HG02840 (cell line): ENCODE results near the gene DBI.

Experiments used
- ATAC-seq: cut with Tn5 transposase; IDR thresholded peaks from one replicate; pipeline ENCODE4 v1.9.1; 2021; ENCODE audit warnings: mild to moderate bottlenecking, moderate library complexity, moderate number of reproducible peaks; ENCODE audit not compliant: unreplicated experiment, low FRiP score

DBI gene

DNA sequence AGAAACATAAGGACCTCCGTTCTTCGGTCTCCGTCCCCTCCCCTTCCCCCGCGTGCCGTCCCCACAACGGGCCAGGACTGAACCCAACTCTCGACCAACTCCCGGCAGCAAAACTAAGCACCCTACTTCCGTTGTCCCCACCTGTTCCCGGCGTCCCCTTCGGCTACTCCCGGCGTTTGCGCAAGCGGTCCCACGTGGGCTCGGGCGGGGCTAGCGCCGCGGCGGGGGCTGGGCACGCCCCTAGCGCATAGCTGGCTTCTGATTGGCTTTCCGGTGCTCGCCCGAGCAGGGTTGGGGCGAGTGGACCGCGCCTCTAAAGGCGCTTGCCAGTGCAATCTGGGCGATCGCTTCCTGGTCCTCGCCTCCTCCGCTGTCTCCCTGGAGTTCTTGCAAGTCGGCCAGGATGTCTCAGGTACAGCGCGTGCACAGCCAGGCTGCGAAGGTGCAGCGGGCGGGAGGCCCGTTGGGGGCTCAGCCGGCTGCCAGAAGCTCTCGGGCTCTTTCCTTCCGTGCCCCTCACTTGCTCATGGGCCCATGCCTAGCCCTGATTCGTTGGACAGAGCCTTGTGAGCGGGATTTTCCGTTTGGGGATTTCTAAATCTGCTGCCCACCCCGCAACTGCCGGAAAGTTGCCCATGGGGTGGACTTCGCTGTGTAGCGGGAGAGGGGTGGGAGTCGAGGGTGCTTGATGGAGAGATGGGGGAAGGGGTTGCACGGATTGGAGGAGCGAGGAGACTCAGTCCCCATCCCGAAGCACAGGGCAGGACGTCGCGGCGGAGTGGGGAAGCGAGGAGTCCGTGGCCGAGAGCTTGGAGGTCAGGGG is at the start of gene DBI, which contains the start of gene C2orf76:
Gene DBI, plus strand, starts transcription at position 329 of the 823 bp plus-strand sequence. Its CDS starts 75 bp downstream, at position 404.
Gene C2orf76, minus strand, starts transcription at position 186 of the 823 bp plus-strand sequence. CDS start 26,875 bp downstream, outside the sequence.
- ATAC-seq, result peak; percentile 96

DNA sequence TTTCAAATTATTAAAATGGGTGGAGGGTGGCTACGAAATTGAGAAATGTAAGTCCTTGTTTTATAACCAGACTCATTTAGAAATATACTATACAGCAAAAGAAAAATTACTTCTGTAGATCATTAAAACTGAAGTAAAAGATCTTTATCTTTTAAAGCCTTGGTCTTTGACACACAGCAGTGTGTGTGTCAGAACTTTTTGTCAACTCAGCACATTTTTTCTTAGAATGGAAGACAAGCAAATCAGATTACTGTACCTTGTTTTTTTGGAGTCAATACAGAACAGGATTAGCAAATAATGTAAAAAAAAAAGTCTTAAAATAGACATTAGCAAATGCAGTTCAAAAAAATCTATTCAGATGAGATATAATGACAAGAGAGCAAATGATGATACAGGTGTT is 49.2 kb upstream of the DBI start:
- no peak for ATAC-seq

DNA sequence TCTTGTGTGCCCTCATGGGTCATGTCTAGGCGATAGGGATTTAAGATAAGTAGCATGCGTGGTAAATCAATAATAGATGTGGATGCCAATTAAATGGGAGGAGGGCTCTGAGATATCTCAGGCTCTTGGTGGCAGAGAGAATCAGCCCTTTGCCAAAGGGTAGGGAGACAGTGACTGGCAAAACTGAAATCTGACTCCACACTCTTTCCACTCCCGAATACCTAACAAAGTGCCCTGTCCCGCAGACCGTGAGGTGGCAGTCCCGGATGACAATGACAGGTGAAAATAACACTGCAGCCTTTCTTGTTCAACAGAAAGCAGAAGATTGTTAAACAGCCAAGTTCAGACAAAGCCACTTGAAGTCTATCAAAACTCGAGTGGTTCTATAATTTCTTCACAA is 47.2 kb upstream of the DBI start:
- no peak for ATAC-seq

DNA sequence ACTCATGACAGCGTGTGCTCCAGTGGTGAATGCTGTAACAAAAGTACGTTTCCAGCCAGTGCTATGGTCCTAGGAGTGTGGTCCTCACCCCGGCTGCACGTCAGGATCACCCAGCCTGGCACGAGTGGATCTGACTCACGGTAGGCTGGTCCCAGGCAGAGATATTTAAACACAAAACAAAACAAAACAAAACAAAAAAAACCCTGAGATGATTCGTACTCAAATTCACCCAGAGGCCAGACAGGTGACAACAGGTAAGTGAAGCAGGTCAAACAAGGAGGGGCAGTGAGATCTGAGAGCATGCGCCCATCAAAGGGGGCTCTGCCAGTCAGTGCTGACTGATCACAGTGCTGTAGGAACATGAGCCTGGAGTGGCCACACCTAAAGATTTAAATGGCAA is 43.3 kb upstream of the DBI start:
- ATAC-seq, result no peak

DNA sequence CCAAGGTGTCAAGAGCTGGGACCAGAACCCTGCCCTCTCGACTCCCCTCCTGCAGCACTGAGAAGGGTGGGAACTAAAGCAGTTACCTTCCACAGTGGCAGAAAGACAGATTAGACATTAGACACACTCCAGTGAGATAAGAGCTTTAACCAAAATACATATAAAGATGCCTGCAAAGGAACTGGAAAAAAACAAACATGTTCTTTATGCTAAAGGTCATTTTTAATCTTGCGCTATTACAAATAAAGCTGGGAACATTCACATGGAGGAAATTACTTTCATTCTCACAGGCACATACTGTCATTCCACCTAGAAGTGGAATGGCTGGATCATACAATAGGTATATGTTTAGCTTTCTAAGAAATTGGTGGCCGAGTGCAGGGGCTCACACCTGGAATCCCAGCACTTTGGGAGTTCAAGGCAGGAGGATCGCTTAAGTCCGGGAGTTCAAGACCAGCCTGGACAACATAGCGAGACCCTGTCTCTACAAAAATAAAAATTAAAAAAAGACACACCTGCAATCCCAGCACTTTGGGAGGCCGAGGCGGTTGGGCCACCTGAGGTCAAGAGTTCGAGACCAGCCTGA is 42.0 kb upstream of the DBI start:
- ATAC-seq, result no peak

DNA sequence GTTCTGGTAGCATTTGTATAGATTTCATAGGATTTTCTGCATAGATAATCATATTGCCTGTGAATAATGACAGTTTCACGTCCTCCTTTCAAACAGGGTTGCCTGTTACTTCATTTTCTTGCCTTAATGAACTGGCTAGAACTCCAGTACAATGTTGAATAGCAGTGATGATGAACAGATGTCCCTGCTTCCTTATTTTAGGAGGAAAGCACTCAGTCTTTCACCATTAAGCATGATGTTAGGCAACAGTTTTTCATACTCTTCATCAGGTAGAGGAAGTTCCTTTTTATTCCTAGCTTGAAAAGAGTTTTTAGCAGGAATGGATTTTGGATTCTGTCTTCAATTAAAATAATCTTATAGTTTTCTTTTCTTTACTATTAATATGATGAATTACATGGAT is 39.8 kb upstream of the DBI start:
- no peak for ATAC-seq

DNA sequence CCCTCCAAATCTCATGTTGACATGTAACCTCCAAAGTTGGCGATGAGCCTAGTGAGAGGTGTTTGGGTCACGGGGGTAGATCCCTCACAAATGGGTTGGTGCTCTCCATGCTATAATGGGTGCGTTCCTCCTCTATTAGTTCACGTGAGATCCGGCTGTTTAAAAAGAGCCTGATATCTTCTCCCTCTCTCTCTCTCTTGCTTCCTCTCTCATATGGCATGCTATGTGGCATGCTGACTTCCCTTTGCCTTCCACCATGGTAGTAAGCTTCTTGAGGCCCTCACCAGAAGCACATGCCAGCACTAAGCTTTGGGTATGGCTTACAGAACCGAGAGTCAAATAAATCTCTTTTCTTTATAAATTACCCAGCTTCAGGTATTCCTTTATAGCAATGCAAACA is 39.3 kb upstream of the DBI start:
- no peak for ATAC-seq

DNA sequence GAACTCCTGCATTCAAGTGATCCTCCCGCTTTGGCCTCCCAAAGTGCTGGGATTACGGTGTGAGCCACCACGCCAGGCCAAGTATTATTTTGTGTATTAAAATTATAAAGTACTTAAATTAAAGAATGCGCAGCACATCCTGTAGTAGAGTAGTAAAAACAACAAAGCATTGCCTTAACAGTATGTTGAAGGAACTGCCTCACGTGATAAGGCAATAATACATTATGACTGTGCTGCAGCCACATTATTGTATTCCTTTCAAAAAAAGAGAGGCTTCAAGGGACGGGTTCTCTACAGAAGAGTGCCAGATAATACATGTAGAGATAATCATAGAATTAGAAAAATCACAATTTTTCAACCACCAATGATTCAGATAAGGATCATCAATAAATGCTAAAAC is 33.8 kb upstream of the DBI start:
- no peak for ATAC-seq

DNA sequence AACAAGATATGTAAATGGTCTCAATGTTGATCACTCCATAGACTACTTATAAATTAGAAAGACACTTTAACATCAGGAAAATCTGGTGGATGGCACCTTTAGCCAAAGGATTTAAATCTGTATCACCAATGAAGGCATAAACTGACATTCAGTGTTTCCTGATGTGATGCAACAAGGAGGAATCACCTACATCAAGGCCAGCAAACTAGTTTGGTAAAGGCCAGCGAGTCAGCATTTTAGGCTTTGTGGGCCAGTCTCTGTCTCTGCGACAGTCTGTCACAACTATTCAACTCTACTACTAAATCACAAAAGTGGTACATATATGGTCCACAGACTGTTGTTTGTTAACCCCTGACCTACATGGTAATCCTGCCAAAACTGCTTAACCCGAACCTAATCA is 33.4 kb upstream of the DBI start:
- ATAC-seq, result no peak

DNA sequence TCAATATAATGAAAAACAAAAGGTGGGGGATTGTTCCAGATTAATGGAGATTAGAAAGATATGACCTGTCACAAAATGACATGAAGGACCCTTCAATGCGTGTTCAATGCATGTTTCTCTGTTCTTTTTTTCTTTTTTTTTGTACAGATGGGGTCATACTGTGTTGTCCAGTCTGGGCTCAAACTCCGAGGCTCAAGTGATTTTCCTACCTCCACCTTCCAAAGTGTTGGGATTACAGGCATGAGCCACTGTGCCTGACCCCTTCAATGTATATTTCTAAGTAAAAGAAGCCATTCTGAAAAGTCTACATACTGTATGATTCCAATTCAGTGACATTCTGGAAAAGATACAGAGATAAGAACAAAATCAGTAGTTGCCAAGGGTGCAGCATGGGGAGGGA is 32.9 kb upstream of the DBI start:
- no peak for ATAC-seq

DNA sequence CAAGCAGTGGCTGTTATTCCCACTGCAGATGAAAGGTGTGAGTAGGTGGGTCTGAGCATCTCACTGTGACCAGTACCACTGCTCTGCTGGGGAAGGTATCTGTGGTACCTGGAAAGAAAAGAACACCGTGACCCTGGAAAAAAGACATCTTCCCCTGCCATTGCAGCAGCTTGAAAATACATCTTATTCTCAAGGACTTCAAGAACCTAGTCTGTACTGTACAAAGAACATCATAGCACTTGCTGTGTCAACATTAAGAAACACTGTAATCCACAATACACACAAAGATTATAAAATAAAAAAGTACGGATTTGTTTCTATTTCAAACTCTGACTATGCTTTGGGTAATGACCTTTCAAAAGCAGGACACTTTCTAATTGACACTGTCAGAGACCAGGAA is 29.0 kb upstream of the DBI start:
- ATAC-seq, result no peak

DNA sequence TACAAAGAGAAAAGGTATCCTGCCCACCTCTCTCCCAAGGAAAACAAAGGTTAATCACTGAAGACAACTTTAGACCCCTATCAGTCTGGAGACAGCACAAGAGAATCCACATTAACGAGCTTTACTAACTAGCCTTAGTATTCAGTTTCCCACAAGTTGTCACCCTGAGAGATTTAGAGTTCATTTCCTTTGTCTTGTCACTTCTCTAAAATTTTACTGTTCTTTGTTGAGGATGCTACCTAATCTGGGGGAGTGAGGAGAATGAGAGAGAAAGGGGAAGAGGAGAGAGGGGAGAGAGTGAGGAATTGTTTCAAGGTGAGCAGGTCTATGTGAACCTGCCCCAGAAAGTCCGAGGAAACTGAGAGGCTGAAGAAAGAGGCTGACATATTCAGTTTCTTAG is 28.5 kb upstream of the DBI start:
- no peak for ATAC-seq

DNA sequence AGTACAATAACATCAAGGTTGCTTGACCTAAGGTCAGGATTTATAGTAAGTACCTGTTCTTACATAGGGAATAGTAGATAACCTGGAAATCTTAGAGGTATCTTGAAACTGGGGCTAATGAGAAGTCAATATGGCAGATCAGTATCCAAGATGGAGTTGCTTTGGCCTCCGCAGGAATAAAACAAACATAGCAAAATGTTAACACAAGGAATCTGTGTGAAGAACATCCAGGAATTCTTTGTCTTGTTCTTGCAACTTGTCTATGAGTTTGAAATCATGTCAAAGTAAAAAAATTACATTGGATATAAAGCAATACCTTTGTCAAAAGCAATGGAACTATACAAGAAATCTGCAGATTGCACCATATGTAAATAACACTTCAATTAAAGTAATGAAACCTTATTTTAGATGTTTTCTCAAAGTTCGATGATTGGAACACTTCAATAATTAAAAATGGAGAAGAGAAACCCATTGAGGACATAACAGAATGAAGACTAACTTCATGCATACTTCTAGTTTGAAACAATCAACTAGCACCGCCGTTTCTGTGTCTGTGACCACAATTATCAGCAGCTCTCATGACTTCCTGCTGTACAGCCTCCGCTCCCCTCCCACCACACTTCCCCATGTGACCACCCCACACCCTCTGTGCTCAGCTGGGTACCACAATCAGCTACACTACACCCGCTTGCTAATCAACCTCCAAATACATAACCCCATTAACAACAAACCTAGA is 27.8 kb upstream of the DBI start:
- peak; percentile 94 for ATAC-seq

DNA sequence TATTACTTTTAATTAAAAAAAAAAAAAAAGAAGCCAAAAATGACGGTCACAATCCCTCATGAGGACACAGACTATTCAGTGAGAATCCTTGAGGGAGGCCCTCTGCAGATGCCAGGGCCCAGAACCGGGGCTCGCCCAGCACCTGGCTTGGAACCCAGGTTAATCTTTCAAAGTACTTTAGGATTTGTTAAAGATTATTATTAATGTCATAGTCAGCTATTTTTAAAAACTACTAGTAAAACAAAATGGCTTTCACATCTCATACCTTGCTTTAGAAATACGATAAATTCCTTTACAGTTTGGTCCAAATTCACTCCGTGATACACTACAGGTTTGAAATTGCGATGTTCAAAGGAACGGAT is 27.2 kb upstream of the DBI start:
- ATAC-seq, result no peak

DNA sequence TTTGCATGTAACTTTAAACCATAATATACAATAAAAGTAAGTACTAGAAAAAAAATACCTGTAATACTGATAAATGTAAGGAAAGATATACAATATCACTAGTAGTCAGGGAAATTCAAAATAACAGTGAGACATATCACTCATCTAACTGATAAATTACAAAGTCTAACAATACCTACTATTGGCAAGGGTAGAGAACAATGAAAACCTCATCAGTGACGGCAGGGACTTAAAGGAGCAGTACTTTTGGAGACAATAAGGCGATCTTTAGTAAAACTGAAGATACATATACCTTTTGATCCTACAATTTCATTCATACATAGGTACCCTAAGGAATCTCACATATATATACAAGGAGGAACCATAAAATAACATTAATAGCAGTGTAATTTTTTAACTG is 25.1 kb upstream of the DBI start:
- ATAC-seq, result no peak

DNA sequence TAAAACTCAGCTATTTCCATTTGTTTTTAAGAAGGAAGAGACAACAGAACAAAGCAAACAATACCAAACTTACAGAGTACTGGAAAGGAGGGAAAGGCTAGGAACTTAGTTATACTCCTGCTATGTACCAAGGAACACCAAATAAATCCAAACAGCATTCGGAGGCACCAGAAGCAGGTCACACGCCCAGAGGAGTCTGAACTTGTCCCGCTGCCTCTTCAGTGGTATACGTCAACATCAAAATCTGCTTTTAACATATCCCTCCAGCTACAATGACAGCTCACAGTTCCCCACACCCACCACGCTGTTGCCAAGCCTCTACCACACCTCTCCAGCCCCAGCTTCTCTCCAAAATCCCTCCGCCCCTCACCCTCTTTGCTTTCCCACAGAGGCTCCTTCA is 17.5 kb upstream of the DBI start:
- ATAC-seq, result no peak

DNA sequence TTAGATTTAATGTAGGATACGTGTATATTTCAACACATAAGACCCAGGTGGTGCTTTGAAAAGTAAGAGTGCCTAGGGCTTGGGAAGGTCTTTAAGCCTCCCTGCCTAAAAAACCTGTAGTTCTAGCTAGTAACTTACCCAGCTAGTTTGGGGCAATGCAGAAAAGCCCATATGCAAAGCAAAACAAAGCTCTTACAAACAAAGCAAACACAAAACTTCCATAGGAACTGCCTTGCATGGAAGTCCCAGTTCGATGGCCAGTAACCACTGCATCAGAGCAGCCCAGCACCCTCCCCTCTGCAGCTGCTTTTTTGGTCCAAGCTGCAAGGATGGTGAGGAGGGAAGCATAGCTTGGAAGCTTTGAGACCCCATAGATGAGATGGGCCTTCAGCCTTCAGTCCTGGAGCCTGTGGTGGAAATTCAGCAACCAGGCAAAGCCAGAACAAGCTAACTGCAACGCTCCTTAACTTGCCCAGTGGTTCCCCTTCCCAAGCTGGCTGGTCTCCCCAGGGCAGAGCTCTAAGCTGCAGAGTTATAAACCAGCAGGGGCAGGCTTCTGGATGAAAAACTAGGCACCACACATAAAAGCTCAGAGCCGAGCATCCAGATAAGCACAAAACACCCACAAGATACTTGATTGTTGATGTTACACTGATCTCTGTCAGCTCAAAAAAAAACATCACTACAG is 16.3 kb upstream of the DBI start:
- ATAC-seq, result no peak

DNA sequence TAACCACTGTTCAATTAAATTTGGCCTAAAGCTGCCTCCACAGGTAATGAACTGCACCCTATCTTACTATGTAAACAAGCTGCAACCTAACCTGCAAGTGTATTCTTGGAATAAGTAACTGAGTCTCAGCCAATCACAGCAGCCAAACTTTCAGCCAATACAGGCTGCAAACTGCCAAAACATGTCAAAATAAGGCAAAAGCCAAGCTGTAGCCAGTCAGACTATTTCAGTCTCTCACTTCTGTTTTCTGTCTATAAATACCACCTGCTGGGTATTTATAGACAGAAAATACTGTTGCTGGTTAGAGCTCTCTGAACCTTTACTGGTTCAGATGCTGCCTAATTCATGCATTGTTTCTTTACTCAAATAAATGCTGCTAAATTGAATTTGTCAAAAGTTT is 14.4 kb upstream of the DBI start:
- peak; percentile 93 for ATAC-seq

DNA sequence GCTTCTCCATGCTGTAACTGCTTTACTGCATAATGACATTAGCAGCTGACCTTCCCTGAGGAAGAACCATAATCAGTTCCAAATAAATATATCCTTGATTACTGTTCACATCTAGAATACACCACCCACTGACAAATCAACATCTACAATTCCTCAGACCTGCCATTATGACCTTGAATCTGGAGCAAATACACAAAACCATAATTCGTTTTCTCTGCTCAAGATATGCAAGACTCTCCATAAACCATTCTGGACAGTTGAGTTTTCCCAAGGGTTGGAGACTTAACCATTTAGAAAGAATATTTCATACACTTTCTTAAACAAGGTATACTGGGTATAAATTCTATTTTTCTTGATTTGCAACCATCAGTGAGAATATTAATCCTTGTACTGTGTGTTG is 11.9 kb upstream of the DBI start:
- no peak for ATAC-seq

DNA sequence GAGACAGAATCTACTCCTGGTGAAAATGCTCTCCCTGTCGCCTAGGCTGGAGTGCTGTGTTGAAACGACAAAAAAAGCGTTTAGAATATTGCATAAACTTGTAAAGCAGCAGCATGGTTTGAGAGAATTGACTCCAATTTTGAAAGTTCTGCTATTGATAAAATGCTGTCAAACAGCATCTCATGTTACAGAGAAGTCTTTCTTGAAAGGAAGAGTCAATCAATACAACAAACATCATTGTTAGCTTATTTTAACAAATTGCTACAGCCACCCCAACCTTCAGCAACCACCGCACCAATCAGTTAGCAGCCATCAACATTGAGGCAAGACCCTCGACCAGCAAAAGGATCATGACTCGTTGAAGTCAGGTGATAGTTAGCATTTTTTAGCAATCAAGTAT is 7.0 kb upstream of the DBI start:
- ATAC-seq, result no peak

DNA sequence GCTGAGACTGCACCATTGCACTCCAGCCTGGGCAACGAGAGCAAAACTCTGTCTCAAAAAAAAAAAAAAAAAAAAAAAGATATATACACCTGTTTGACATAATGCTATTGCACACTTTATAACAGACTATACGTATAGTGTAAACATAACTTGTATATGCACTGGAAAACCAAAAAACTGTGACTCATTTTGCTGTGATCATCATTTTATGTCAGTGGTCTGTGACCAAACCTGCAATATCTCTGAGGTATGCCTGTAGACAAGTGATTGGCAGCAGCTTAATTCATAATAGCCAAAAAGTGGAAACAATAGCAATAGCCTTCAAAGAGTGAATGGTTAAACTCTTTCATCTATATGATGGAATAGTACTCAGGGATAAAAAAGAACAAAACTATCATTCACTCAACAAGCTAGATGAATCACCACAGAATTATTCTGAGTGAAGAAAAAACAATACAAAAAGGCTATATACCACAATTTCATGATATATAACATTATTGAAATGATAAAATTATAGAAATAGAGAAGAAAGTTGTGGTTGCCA is 6.3 kb upstream of the DBI start:
- ATAC-seq, result no peak
